HG03575 (cell line): Measurements from ENCODE around the gene PTCH1.

Experiments
- ATAC-seq: cut with Tn5 transposase; IDR thresholded peaks from one replicate; pipeline ENCODE4 v1.9.1; 2021; ENCODE audit not compliant: unreplicated experiment, insufficient number of reproducible peaks, low FRiP score; ENCODE audit errors: extremely low read depth

Gene PTCH1

DNA sequence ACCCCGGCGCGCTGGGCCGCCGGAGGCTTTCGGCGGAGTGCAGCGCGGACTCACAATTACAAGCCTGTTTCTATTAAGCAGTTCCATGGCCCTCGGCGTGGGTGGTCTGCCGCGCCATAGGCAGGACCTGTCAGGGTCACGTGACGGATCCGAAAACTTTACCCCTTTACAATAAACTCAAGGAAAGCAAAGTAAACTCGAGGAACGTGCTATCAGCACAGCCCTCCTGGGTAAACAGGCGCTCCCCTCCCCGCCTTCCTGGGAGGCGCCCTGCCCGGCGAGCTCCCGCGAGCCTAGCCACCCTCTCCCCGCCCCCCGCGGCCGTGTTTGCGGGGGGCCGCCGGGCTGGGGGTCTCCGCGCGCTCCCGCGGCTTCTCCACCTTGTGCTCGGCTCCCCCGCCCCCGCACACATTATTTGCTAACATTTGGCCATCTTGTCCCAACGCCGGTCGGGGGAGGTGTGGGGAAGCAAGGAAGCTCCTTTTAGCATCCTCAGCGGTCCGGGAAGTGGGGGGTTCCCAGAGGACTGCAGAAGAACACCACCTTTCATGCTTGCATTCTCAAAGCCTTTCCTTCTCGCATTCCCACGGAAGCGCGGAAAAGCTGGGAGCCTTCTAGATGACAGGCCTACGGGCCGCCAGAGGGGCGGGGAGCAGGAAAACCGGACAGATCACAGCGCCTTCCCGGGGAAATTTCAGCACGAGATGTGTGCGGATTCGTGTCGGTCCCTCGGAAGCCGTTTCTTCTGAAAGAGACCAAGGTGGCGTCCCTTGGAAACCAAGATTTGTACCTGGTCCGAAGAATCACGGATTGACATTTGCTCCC lies at the start of gene PTCH1:
TSS of gene PTCH1 (minus strand) at position 238 of the 825 bp plus-strand sequence.
- no peak for ATAC-seq

DNA sequence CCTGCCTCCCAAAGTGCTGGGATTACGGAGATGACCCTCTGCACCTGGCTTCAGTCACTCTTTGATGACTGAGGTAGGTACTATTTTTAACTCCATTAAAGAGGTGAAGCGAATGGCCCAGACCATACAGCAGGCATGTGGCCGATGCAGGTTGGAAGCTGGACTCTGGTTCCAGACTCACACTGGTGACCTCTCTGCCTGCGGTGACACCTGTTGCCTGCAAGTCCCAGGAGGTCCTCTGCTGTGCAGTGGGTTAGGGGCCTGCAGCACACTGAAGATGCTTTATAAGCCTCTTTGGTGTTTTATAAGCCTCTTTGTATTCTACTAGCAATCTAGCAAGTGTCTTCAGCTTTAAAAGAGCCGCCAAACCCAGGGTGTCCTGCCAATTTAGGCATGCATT lies 49.2 kb upstream of the PTCH1 start:
- no peak for ATAC-seq

- ATAC-seq, result no peak
These were observed 45.1 kb upstream of the PTCH1 start for GRCh38 chr9:95561913-95562312.

GRCh38 chr9:95557142-95557541 lies 40.4 kb upstream of the PTCH1 start:
- ATAC-seq, result no peak

DNA sequence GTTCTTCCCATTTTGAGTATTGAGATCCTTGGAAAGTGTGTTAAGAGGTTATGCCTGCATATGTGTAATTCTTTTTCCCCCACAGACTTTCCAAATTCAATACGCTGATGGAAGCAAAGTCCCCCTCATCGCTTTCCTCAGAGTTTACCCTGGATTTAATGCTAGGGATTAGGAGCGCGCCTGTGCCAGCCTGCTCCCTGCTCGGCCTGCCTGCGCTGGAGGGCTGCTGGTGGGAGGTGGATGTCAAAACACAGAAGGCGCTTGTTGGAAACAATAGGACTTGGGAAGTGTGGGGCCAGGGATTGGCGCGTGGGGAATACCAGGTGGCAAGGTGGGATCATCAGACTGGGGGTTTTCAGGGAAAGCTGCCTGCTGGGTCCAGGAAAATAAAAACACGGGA lies 39.8 kb upstream of the PTCH1 start:
- no peak for ATAC-seq

DNA sequence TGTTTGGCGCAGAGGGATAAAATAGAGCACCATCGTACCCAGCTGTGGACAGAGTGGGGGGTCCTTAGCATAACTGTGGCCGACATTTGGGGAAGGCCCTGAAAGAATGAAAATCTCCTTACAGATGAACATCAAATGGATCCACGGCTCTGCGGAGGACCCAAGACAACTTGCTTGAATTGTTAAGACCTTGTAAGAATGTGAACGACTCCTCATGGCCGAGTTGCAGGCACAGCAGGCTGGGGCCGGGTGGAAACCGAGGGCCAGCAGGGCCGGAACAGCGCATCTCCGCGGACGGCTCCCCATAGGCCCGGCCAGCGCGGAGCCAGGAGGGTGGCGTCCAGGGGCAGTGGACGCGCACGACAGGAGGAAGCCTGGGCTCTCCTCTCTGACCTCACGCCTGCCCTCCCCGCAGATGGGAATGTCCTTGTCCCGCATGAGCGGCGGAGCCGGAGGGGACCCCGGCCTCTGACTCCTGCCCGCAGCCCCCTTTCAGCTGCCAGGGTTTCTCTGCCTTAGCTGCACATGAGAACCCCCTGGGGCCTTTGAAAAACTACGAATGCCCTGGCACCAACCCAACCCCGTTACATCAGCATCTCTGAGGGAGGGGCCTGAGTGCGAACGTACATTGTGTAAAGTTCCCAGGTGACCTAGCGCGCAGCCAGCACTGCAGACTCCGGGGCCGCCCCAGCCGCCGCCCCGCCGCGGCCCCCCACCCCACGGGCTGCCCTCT lies 36.2 kb upstream of the PTCH1 start:
- no peak for ATAC-seq

DNA sequence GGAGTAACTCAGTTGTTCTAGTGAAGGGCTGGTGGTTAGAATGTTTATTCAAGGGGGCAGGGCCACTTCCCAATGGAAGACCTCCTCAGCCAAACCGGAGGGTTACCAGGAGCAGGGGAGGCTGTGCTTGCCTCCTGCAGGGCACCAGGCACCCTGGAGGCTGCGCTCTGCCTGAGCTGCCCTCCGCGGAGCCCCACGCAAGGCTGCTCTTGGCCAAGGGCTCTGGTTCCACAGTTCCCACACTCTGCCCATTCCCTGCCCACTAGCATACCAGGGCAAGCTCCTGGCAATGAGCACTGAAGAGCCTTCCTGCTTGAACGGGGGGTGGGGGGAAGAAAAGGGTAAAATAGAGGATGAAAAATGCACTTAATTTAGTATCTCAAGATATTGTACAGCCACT lies 35.5 kb upstream of the PTCH1 start:
- no peak for ATAC-seq

- no peak for ATAC-seq
These were observed 34.6 kb upstream of the PTCH1 start for GRCh38 chr9:95551406-95551805.

DNA sequence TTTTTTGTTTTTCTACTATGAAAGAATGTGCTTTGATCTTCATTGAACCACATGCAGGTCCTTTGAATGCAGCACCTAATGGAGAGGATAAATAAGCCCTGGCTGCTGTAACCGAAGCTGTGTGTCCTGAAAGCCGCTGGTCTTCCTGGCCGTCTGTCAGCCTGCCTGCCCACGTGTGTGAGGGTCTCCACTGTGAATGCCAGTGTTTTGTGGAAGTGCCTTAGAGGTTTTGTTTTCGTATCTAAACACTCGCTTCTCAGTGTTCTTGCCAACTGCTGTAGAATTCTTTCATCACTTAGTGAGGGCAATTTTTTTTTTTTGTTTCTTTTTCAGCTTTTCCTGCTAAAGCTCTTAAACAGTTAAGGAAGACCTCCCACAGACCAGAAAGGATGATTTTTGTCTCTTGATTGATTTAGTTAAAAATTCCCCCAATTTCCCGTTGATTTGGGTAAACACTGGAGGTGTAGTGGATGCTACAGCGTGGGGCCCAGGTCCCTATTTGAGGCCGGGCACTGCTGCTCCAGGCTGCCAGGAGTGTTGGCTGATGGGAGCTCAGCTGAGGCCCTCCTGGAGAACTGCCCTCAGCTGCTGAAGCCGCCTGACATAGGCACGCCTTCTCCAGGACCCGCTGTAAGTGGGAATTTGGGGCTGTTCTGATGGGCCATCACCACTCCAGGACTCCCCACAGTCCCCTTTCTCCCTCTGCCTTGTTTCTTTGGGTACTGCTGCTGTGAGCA lies 29.2 kb upstream of the PTCH1 start:
- ATAC-seq, result no peak

GRCh38 chr9:95533996-95534680 lies 17.4 kb upstream of the PTCH1 start:
- no peak for ATAC-seq

GRCh38 chr9:95529910-95530309 lies 13.1 kb upstream of the PTCH1 start:
- ATAC-seq, result no peak

DNA sequence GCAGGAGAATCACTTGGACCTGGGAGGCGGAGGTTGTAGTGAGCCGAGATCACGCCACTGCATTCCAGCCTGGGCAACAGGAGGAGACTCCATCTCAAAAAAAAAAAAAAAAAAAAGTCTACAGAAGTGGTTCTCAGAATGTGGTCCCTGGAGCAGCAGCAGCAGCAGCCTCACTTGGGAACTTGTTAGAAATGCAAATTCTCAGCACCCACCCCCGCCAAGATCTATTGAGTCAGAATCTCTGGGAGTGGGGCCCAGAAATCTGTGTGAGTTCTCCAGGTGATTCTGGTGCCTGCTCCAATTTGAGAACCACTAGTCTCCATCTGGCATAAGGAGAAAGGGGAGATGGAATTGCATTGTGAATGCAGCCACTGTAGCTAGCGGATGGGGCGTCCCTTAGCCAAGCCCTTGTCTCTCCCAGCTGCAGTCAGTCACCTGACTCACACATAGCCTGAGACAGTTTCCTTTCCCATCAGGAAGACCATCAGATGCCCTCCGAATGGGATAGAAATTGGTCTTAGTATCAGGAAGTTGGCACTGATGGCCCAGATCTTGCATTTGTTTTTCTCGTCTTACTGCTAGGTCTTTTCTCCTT lies 12.2 kb upstream of the PTCH1 start:
- no peak for ATAC-seq

DNA sequence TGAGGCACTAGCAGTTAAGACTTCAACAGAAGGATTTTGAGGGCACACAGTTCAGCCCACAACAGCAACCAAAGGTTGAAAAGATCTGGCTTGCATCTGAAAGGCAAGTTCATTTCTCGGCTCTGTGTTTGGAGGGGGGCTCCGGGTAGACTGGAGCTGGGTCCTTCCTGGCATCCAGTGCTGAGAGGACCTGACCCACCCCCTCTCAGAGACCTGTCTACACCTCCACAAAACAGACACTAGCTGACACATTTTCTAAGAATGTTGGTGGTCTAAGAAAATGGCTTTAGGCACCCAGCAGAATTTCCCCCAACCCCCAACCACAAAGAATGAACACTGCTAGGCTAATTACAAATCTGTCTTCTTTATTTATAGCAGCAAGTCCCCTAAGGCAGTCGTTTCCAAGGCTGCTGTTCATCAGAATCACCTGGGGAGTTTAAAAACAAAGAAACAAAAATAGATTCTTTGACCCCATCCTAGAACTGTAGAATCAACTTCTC lies 6.2 kb upstream of the PTCH1 start:
- no peak for ATAC-seq

DNA sequence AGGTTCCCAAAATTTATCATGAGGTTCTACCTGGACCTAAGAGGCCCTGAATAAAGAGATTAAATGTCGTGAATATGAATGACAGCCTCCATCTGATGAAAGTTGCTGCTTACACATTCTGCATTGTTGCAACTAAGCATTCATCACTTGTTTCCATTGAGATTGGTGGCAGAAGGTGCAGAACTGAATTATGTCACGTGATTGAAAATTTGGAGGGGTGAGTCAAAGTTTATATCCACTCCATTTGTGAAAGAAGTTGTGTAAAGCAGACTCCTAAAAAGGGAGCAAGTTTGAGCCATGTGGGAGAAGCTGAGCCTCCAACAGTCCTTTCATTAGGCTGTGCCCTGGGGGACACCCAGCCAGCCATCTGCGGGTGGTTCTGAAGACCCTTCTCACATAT lies 4.9 kb upstream of the PTCH1 start:
- no peak for ATAC-seq

GRCh38 chr9:95517559-95518425 lies 1.0 kb upstream of the PTCH1 start:
- no peak for ATAC-seq

GRCh38 chr9:95516221-95516733 lies 494 bp downstream of the PTCH1 start:
- no peak for ATAC-seq

DNA sequence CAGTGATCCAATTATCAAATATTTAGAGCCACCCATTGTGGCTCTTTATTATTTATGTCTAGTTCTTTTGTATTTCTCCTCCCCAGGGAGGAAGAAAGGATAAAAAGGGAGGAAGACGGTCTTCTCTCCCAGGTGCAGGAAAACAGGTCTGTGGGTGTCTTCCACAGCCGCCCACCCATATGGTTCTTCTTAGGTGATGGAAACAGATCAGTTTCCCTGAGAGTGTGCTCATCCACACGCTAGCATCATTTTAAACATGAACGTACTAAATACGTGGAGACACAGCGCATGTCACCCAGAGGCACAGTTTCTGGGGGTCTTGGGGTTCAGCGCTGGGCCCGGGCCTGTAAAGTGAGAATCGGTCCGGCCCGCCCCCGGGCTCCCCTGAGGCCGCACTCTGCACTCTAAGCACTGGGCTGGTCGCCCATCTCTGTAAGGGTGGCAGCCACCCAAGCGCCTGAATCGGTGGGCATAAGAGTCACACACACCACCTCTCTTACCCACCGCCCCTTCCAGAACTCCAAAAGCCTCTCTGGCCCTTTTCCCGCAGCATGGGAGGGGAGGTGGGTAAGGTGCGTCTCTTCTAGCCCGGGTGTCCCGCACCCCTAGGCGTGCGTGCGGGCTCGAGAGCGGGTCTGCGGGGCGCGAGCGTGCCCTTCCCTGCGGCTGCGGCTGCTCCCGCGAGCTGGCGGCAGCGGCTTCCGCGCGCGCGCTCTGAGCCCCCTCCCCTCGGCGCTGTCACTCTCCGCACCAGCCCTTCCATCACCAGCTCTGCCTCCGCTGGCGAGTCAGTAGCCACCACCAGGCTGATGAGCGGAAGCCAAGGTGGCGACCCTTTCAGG lies 1.3 kb downstream of the PTCH1 start:
- no peak for ATAC-seq
